NCI-H1436 treated with DMSO at 0.1 percent for 48 hours (cell line): ENCODE results near the gene SLC6A11.

Source experiments
- DNase-seq: peaks from one replicate; lab custom pipeline; 2025; lab: John Stamatoyannopoulos, UW

Gene SLC6A11

DNA sequence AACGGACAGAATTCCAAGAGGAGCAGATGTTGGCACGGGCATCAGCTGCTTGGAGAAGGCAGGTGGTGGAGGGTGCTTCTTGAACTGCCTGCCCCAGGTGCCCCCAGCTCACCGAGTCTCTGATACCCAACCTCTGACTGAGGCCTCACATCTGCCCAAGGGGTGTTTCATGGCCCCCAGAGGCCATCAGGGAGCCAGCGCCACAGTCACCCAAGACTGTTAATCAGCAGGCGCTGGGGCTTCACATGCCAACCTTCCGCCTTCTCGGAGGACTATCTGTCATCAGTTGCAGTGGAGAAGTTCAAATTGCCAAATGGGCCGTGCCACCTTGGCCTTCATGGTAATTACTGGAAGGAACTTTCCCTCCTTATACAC, 114.6 kb downstream of the SLC6A11 start:
- DNase-seq = no peak

DNA sequence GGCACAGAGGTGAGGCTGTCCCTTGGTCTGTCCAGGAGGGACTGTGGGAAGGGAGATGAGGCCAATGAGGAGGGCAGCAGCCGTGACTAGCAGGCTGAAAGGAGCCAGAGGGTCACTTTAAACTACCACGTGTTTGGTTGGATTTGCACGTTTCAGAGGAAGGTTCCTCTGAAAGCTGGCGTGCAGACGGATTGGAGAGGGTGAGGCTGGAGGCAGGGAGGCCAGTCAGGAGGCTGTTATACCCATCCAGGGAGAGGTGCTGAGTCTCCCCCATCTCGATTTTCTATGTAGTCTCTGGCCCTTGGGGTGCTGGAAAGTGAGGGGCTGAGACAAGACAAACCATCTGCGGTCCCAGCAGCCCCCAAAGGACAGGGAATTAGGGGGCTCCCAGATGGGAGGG, 116.6 kb downstream of the SLC6A11 start:
- no peak for DNase-seq

- no peak for DNase-seq
These were observed 117.0 kb downstream of the SLC6A11 start for GRCh38 chr3:10933021-10933420.

GRCh38 chr3:10933470-10933804, 117.4 kb downstream of the SLC6A11 start:
- no peak for DNase-seq

GRCh38 chr3:10933805-10934481, 117.9 kb downstream of the SLC6A11 start:
- DNase-seq = no peak

DNA sequence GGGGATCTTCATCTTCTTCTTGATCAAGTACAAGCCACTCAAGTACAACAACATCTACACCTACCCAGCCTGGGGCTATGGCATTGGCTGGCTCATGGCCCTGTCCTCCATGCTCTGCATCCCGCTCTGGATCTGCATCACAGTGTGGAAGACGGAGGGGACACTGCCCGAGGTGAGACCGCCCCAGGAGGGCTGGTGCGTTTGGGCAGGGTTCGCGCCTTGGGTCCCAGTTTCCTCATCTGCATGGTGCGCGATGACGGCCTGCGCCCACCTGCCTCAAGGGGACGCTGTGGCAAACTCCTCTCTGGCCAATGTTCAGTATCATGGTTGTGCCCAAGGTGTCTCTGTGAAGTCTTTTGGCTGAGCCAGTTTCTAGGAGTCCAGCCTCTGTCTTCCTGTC, 119.0 kb downstream of the SLC6A11 start:
- no peak for DNase-seq

- DNase-seq = no peak
These were observed 120.0 kb downstream of the SLC6A11 start for GRCh38 chr3:10935846-10936631.

DNA sequence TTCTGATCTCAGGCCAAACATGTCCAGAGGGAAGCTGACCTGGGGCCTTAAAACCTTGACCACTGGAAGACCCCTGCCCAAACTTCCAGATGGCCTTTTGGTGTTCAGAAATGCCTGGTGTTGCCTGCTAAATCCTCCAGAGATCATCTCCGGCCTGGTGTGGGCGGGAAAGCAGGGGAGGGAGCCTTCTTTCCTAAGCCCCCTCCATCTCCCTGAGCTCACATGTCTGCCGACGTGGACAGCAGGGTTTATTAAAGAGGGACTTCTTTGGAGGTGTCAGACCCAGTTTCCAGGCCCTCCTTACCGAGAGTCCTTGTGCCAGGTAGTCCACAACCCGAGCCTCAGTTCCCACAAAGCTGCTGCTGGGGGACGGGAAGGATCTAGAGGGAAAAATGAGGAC, 120.7 kb downstream of the SLC6A11 start:
- no peak for DNase-seq

GRCh38 chr3:10937141-10937825, 121.3 kb downstream of the SLC6A11 start:
- no peak for DNase-seq

DNA sequence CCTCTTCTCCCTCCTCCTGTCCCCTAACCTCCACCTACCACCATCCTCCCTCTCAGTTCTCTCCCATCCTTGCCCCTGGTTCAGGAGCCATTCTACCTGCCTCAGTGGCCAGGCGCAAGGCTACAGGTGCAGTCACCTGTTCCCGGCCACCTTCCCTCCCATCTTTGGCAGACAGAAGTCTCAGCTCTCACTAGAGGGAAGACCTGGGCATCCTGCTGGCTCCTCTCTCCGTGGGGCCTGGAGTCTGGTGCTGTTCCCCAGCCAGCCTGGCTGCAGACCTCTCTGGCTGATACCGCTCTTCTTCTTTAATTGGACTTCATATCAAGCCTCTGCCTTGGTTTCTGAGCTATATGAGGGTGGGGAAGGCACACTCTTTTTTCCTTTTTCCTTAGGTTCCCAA, 123.5 kb downstream of the SLC6A11 start:
- DNase-seq = no peak

DNA sequence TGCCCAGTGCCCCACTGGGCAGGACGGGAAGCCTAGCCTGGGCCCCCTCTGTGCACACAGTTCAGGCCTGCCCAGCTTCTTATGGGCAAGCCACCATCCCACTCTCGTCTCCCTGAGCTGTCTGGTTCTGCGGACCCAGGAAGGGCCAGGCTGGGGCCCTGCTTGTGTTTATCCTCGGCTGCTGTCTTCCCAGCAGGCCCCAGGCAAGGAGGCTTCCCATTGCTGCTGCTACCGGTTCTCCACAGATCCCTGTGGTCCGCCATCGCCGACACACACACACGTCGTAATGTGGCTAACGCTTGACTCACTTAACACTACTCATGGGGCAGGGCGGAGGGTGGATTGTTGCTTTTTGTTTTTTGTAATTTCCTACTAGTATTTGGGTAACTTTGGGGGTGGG, 124.1 kb downstream of the SLC6A11 start:
- DNase-seq = no peak

DNA sequence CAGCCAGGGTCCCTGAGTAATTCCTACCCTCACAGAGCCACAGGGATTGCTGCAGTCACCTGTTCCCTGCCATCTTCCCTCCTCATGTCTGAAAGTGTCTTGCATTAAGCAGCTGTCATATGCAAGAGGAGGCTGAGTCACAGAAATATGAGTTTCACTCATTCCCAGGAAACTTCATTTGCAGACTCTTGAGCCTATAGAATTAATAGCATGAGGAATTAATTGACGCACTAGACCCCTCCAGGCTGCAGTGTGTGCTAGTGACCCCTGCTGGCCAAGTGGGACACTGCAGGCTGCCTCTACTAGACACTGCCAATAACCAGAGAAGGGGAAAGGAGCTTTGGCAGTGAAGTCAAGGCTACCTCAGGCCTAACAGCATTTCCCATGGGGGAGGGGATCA, 125.9 kb downstream of the SLC6A11 start:
- no peak for DNase-seq

DNA sequence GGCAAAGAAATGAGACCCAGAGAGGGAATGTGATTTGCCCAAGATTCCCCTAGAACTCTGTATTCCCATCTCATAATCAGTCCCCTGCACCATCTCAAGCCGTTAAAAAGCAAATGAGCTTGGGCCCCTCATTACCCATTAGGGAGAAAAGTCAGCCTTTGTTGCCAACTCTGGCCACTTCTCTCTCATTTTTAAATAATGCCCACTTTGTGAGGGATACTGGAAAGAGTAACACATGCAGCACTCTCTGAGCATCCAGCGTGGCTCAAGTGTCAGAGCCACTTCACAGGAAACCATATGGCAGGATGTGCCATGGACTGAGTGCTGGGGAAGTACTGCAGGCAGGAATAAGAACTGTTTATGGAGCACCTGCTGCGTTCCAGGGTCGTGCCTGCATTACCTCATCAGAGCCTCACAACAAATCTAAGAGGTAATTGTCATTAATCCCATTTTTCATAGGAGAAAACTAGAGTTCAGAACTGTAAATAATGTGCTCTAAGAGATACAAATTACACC, 126.7 kb downstream of the SLC6A11 start:
- no peak for DNase-seq

GRCh38 chr3:10944866-10945265, 128.8 kb downstream of the SLC6A11 start:
- DNase-seq = no peak

DNA sequence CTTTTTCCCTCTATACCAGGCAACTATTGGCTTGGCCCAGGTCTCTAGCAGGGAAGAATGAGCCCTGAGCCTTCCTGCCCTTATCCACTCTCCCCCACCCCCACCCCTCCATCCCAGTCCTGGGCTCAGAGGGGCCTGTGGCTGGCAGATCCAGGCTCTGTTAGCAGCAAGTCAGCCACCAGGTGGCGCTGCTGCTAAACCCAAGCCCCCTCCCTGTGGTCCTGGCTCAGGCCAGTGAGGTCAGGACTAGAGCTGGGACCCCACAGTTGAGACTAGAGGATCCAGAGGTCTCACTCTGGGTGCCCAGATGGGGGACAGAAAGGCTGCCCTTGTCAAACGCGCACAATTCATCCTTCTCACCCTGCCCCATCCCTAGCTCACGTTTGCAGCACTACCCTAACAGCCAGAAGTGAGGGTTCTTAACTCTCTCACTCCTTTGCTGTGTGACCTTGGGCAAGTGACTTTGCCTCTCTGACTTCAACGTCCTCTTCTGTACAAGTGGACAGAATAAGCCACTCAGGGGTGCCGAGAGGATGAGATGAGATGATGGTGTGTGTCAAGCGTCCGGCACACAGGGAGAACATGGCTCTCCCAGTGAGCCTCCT, 129.8 kb downstream of the SLC6A11 start:
- DNase-seq = no peak

GRCh38 chr3:10946526-10946925, 130.5 kb downstream of the SLC6A11 start:
- no peak for DNase-seq

DNA sequence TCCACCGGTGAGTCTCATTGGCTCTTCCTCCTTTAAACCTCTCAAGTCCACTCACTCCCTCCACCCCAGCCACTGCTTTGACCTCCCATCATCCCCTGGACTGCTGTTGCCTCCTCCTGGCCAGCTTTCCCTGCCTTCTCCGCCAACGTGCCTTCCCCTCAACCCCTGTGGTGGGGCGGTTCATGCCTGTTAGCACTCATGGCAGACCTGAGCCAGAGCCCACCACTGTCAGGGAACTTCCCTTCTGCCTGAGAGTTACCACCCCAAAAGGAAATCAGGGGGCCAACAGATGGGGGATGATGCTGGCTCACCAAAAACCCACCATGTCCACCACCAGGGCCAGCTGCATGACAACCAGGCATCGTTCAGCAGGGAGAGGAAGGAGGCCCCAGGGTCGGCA, 132.3 kb downstream of the SLC6A11 start:
- no peak for DNase-seq

GRCh38 chr3:10949197-10949596, 133.2 kb downstream of the SLC6A11 start:
- DNase-seq = no peak

DNA sequence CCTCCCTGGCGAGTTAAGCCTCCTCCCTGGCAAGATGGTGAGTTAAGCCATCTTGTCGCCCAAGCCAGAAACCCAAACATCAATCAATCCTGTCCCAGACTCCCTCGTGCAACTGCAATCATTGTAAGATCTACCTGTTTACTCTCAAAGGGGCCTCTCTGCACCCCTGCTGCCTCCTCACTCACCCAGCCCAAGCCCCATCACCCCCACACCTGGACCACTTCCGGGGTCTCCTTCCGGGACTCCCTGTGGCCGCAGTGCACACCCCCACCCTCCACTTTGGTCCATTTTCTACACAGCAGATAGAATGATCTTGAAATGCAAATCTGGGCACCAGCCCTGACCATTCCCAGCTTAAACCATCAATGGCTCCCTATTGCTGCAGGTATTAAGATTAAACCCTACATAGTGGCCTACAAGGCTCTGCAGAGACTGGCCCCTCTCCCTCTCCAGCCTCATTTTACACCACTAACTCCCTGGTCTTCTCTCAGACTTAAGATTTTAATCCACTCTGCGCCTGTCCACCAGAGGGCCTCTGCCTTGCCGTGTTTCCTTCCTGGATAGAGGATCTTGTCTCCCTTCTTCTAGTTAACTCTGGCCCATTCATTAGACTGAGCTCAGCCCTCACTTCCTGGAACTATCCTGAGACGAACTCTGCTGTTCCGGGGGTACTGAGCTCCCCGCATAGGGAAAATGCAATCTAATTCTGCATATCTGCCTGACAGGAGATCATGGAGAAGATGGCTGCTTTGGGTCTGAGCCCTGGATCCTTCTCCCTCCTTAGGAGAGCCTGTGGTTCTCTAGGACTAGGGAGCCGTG, 134.7 kb downstream of the SLC6A11 start:
- DNase-seq = no peak

- no peak for DNase-seq
These were observed 135.4 kb downstream of the SLC6A11 start for GRCh38 chr3:10951295-10951926.

DNA sequence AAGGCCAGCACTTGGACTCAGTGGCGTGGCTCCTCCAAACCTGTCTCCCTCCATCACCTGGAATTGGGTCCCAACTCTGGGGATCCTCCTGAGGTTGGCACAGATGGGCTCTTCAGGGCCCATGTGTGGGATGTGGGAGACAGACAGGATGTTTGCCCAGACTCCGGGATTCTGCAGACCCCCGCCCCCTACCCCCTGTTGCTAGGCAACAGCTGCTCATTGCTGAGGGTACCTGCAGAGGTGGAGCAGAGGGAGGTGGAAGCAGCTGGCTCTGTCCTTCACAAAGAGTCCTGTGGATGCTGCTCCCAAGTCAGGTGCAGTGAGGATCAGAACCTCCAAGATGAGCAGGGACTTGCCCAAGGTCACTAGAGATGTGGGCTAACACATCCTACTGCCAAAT, 136.5 kb downstream of the SLC6A11 start:
- no peak for DNase-seq
